Liver (tissue), 9 donors: ENCODE data around the gene SFT2D2. TPM values are rescaled to one million over a fixed set of nuclear protein-coding genes. Genes with fewer than 3 reads are reported as not detected.

Experiments
- DNase-seq: peaks from one replicate; pipeline ENCODE4 v3.0.0-alpha.2; 2017; ENCODE audit warnings: low spot score
- H3K27ac ChIP-seq, 2 donors: one replicate each; pipeline ENCODE4 v1.7.0; 2013; ENCODE audit warnings: inconsistent platforms in 2 of 2, low read length in 2 of 2, control low read depth in 1 of 2, low read depth in 1 of 2, mild to moderate bottlenecking in 1 of 2
- H3K27me3 ChIP-seq, 4 donors: one replicate each; pipeline versions ENCODE4 v1.6.1 to v1.7.0; 2013; ENCODE audit warnings: low read length in 3 of 4, inconsistent platforms in 1 of 4, mild to moderate bottlenecking in 1 of 4, moderate library complexity in 1 of 4; ENCODE audit not compliant: control insufficient read depth in 4 of 4, insufficient read depth in 4 of 4
- H3K36me3 ChIP-seq, 4 donors: one replicate each; pipeline versions ENCODE4 v1.6.1 to v1.7.0; 2013; ENCODE audit warnings: low read length in 3 of 4, mild to moderate bottlenecking in 3 of 4, low read depth in 1 of 4, moderate library complexity in 1 of 4; ENCODE audit not compliant: control insufficient read depth in 4 of 4, insufficient read depth in 3 of 4
- H3K4me1 ChIP-seq, 4 donors: one replicate each; pipeline versions ENCODE4 v1.6.1 to v1.7.0; 2013; ENCODE audit warnings: low read length in 3 of 4, mild to moderate bottlenecking in 3 of 4, moderate library complexity in 1 of 4; ENCODE audit not compliant: control insufficient read depth in 4 of 4, insufficient read depth in 4 of 4
- H3K4me3 ChIP-seq, 3 donors: one replicate each; pipeline versions ENCODE4 v1.6.1 to v1.7.0; 2013; ENCODE audit warnings: low read length in 3 of 3, control low read depth in 1 of 3, low read depth in 1 of 3, mild to moderate bottlenecking in 1 of 3
- H3K9ac ChIP-seq, 2 donors: one replicate each; pipeline ENCODE4 v1.7.0; 2013; ENCODE audit warnings: low read length in 2 of 2, mild to moderate bottlenecking in 2 of 2, moderate library complexity in 2 of 2, control low read depth in 1 of 2, low read depth in 1 of 2
- H3K9me3 ChIP-seq, 4 donors: one replicate each; pipeline versions ENCODE4 v1.6.1 to v1.7.0; 2013; ENCODE audit warnings: low read length in 3 of 4; ENCODE audit not compliant: control insufficient read depth in 4 of 4
- EGR1 ChIP-seq, 2 donors: IDR thresholded peaks; 2 replicates each; pipeline ENCODE4 v1.6.1; 2016 to 2018; ENCODE audit warnings: antibody characterized with exemption in 2 of 2, low read depth in 2 of 2
- FOXA1 ChIP-seq: IDR thresholded peaks from 2 replicates; pipeline ENCODE4 v1.6.1; 2016; ENCODE audit warnings: antibody characterized with exemption
- FOXA2 ChIP-seq: IDR thresholded peaks from 2 replicates; pipeline ENCODE4 v1.6.1; 2016; ENCODE audit warnings: antibody characterized with exemption
- GABPA ChIP-seq, 2 donors: IDR thresholded peaks in 1 of 2; conservative IDR thresholded peaks in 1 of 2; 2 replicates each; pipeline ENCODE4 v1.6.1; 2016; ENCODE audit warnings: antibody characterized with exemption in 2 of 2, mild to moderate bottlenecking in 1 of 2, moderate library complexity in 1 of 2
- HNF4A ChIP-seq, 2 donors: conservative IDR thresholded peaks; 2 replicates each; pipeline ENCODE4 v1.6.1; 2016; ENCODE audit warnings: antibody characterized with exemption in 2 of 2, mild to moderate bottlenecking in 2 of 2
- HNF4G ChIP-seq: IDR thresholded peaks from 2 replicates; pipeline ENCODE4 v1.6.1; 2016; ENCODE audit warnings: antibody characterized with exemption
- JUND ChIP-seq, 2 donors: IDR thresholded peaks; 2 replicates each; pipeline ENCODE4 v1.6.1; 2016; ENCODE audit warnings: antibody characterized with exemption in 2 of 2
- NR2F2 ChIP-seq: IDR thresholded peaks from 2 replicates; pipeline ENCODE4 v1.6.1; 2016; ENCODE audit warnings: antibody characterized with exemption
- RAD21 ChIP-seq, 2 donors: IDR thresholded peaks; 2 replicates each; pipeline ENCODE4 v1.6.1; 2016; ENCODE audit warnings: antibody characterized with exemption in 2 of 2, mild to moderate bottlenecking in 2 of 2
- RXRA ChIP-seq, 2 donors: IDR thresholded peaks; 2 replicates each; pipeline ENCODE4 v1.6.1; 2017 to 2018; ENCODE audit warnings: antibody characterized with exemption in 2 of 2, mild to moderate bottlenecking in 1 of 2
- SP1 ChIP-seq: IDR thresholded peaks from 2 replicates; pipeline ENCODE4 v1.6.1; 2018; ENCODE audit warnings: antibody characterized with exemption, mild to moderate bottlenecking
- TAF1 ChIP-seq: conservative IDR thresholded peaks from 2 replicates; pipeline ENCODE4 v1.6.1; 2016; ENCODE audit warnings: antibody characterized with exemption, mild to moderate bottlenecking
- YY1 ChIP-seq: IDR thresholded peaks from 2 replicates; pipeline ENCODE4 v1.6.1; 2016; ENCODE audit warnings: antibody characterized with exemption, mild to moderate bottlenecking
- WGBS: extraction: QIAGEN DNeasy Blood & Tissue Kit; methylation state at CpG from one replicate; pipeline ENCODE4 v1.1.7; 2013; 5-methylcytosine and 5-hydroxymethylcytosine counted together
- polyA plus RNA-seq, 2 donors: library from polyadenylated mRNA; stranded (reverse) in 1 of 2; unstranded in 1 of 2; fragments of 200-250 nt in 1 of 2; fragments of >200 nt in 1 of 2; fragmentation: Nextera tagmentation in 1 of 2; extraction: Ambion mirVana in 1 of 2; gene quantifications; one replicate each; pipeline versions ENCODE4 v1.2.1 to v1.2.3, GENCODE V29; 2013 to 2015
- total RNA-seq, 2 donors: library from RNA; depleted of rRNA; stranded (reverse); fragments of >200 nt; gene quantifications; one replicate each; pipeline ENCODE4 v1.2.3, GENCODE V29; 2014
- TF ChIP-seq, protein P1 (sequence below): IDR thresholded peaks from 2 replicates; pipeline ENCODE4 v1.6.1; 2016; ENCODE audit warnings: antibody characterized with exemption
- TF ChIP-seq, protein P2 (sequence below): IDR thresholded peaks from 2 replicates; pipeline ENCODE4 v1.6.1; 2016; ENCODE audit warnings: antibody characterized with exemption
- TF ChIP-seq, protein P3 (sequence below): IDR thresholded peaks from 2 replicates; pipeline ENCODE4 v1.6.1; 2016; ENCODE audit warnings: antibody characterized with exemption, mild to moderate bottlenecking
- TF ChIP-seq, protein P4 (sequence below): IDR thresholded peaks from 2 replicates; pipeline ENCODE4 v1.6.1; 2016; ENCODE audit warnings: antibody characterized with exemption
- TF ChIP-seq, protein P5 (sequence below): fragments of 150-350 bp; IDR thresholded peaks from 2 replicates; pipeline ENCODE4 v1.5.1; 2017; ENCODE audit warnings: improper control_type of control experiment, low read depth, low read length; ENCODE audit not compliant: missing input control
- donor health status: healthy.
- donor health status: healthy.
- donor health status: healthy.
- donor health status: healthy.
- donor health status: healthy.

SFT2D2 gene
- total and polyA plus RNA-seq, 4 donors = 3.8 to 34.6 (median 25.4) TPM

DNA sequence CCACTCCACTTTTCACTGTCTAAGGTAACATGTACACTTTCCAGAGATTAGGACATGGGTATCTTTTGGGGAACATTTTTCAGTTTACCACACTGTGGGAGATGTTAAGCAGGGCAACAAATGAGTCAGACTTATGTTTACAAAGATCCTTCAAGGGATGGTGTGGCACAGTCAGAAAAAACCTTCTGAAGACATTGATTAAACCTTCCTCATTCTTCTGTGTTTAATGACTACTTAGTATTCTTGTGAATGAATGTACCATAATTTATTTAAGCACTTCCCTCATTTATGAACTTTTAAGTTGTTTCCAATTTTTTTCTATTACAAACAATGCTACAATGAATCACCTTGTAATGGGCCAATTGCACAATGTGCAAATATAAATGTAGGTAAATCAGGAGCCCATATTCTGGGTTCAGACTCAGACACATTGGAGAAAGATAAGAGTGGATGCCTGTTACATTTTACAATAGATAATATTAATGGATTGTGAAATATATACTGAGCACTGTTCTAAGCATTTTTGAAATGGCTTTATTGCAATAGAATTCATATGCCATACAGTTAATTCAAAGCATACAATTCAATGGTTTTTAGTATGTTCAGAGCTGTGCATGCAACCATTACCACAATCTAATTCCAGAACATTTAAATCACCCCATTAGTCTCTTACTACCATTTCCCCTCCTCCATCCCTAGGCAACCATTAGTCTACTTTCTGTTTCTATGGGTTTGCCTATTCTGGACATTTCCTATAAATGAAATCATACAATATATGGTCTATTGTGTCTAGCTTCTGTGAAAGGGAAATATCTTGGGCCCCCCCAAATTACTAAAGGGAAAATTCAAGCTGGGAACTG, 1.9 kb upstream of the SFT2D2 start (continued):
- TF ChIP-seq, protein P1, sequence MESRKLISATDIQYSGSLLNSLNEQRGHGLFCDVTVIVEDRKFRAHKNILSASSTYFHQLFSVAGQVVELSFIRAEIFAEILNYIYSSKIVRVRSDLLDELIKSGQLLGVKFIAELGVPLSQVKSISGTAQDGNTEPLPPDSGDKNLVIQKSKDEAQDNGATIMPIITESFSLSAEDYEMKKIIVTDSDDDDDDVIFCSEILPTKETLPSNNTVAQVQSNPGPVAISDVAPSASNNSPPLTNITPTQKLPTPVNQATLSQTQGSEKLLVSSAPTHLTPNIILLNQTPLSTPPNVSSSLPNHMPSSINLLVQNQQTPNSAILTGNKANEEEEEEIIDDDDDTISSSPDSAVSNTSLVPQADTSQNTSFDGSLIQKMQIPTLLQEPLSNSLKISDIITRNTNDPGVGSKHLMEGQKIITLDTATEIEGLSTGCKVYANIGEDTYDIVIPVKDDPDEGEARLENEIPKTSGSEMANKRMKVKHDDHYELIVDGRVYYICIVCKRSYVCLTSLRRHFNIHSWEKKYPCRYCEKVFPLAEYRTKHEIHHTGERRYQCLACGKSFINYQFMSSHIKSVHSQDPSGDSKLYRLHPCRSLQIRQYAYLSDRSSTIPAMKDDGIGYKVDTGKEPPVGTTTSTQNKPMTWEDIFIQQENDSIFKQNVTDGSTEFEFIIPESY = no peak
- TF ChIP-seq SP1 (no peak), FOXA1 (no peak), YY1 (no peak), JUND (IDR thresholded peaks at IDR 0.05) (no peak), FOXA2 (no peak)
- TF ChIP-seq, protein P2, sequence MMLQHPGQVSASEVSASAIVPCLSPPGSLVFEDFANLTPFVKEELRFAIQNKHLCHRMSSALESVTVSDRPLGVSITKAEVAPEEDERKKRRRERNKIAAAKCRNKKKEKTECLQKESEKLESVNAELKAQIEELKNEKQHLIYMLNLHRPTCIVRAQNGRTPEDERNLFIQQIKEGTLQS = no peak

DNA sequence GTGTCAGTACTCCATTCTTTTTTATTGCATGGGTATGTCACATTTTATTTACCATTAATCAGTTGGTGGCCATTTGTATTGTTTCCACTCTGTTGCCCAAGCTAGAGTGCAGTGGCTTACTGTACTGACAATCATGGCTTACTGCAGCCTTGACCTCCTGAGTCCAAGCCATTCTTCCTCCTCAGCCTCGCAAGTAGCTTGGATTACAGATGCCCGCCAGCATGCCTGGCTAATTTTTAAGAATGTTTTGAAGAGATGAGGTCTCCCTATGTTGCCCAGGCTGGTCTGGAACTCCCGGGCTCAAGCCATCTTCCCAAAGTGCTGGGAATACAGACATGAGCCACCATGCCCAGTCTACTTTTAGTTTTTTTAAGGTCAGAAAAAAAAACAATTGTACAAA, 813 bp upstream of the SFT2D2 start:
- peaks cover 14 to 32% (median 22%) of the 10 kb centered on the region in 4 donors for H3K4me1 ChIP-seq
- no peaks in the 10 kb centered on the region for H3K36me3 ChIP-seq
- WGBS = 97% methylated on average over 3 of the region's 3 CpGs
- no peak for DNase-seq
- no peak overlapping the region for H3K9ac ChIP-seq
- no peaks in the 10 kb centered on the region for H3K27me3 ChIP-seq
- TF ChIP-seq RAD21 (IDR thresholded peaks at IDR 0.05) = no peak
- TF ChIP-seq JUND (IDR thresholded peaks at IDR 0.05) = no peak
- no peak for TF ChIP-seq SP1
- TF ChIP-seq HNF4A (conservative IDR thresholded peaks at IDR 0.05) = no peak
- no peak for TF ChIP-seq FOXA1
- TF ChIP-seq, protein P3, sequence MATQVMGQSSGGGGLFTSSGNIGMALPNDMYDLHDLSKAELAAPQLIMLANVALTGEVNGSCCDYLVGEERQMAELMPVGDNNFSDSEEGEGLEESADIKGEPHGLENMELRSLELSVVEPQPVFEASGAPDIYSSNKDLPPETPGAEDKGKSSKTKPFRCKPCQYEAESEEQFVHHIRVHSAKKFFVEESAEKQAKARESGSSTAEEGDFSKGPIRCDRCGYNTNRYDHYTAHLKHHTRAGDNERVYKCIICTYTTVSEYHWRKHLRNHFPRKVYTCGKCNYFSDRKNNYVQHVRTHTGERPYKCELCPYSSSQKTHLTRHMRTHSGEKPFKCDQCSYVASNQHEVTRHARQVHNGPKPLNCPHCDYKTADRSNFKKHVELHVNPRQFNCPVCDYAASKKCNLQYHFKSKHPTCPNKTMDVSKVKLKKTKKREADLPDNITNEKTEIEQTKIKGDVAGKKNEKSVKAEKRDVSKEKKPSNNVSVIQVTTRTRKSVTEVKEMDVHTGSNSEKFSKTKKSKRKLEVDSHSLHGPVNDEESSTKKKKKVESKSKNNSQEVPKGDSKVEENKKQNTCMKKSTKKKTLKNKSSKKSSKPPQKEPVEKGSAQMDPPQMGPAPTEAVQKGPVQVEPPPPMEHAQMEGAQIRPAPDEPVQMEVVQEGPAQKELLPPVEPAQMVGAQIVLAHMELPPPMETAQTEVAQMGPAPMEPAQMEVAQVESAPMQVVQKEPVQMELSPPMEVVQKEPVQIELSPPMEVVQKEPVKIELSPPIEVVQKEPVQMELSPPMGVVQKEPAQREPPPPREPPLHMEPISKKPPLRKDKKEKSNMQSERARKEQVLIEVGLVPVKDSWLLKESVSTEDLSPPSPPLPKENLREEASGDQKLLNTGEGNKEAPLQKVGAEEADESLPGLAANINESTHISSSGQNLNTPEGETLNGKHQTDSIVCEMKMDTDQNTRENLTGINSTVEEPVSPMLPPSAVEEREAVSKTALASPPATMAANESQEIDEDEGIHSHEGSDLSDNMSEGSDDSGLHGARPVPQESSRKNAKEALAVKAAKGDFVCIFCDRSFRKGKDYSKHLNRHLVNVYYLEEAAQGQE = no peak
- no peak for TF ChIP-seq NR2F2
- TF ChIP-seq TAF1 = no peak
- TF ChIP-seq, protein P4, sequence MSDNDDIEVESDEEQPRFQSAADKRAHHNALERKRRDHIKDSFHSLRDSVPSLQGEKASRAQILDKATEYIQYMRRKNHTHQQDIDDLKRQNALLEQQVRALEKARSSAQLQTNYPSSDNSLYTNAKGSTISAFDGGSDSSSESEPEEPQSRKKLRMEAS = no peak
- TF ChIP-seq, protein P5, sequence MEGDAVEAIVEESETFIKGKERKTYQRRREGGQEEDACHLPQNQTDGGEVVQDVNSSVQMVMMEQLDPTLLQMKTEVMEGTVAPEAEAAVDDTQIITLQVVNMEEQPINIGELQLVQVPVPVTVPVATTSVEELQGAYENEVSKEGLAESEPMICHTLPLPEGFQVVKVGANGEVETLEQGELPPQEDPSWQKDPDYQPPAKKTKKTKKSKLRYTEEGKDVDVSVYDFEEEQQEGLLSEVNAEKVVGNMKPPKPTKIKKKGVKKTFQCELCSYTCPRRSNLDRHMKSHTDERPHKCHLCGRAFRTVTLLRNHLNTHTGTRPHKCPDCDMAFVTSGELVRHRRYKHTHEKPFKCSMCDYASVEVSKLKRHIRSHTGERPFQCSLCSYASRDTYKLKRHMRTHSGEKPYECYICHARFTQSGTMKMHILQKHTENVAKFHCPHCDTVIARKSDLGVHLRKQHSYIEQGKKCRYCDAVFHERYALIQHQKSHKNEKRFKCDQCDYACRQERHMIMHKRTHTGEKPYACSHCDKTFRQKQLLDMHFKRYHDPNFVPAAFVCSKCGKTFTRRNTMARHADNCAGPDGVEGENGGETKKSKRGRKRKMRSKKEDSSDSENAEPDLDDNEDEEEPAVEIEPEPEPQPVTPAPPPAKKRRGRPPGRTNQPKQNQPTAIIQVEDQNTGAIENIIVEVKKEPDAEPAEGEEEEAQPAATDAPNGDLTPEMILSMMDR = no peak
- TF ChIP-seq, protein P1 = no peak
- TF ChIP-seq, protein P2 = no peak
- TF ChIP-seq GABPA (IDR thresholded peaks at IDR 0.05 in 1 of 2, conservative IDR thresholded peaks at IDR 0.05 in 1 of 2) = no peak
- no peak for TF ChIP-seq HNF4G
- TF ChIP-seq YY1 = no peak
- no peak for TF ChIP-seq EGR1 (IDR thresholded peaks at IDR 0.05; ENCODE audit: low read depth in 2 of 2)
- no peak for TF ChIP-seq RXRA (IDR thresholded peaks at IDR 0.05)
- no peak for TF ChIP-seq FOXA2
- no peak overlapping the region for H3K4me3 ChIP-seq
- no peak overlapping the region for H3K27ac ChIP-seq
- H3K9me3 ChIP-seq = no peaks in the 10 kb centered on the region
